OCI-LY1 (cell line): Measurements from ENCODE around the gene OR4D1.

Source experiments
- H2AFZ ChIP-seq: fragments of 200-600 bp; sonication (generic), shearing (Covaris generic); 2 replicates; pipeline ENCODE4 v1.6.0; 2014; ENCODE audit warnings: antibody characterized with exemption, mild to moderate bottlenecking, low read length
- H3F3A ChIP-seq: fragments of 200-600 bp; sonication (generic), shearing (Covaris generic); 2 replicates; pipeline ENCODE4 v1.6.0; 2014; ENCODE audit warnings: mild to moderate bottlenecking, antibody characterized with exemption, low read length, moderate library complexity; ENCODE audit not compliant: insufficient read depth
- H3K27ac ChIP-seq: fragments of 200-600 bp; sonication (generic); 2 replicates; pipeline ENCODE4 v1.5.1; 2014; ENCODE audit warnings: low read length, mixed run types, mild to moderate bottlenecking, low read depth; ENCODE audit not compliant: poor library complexity, severe bottlenecking
- H3K27me3 ChIP-seq: fragments of 200-600 bp; sonication (generic); 2 replicates; pipeline ENCODE4 v1.6.0; 2014; ENCODE audit warnings: antibody characterized with exemption, mild to moderate bottlenecking, low read length, moderate library complexity; ENCODE audit not compliant: insufficient read depth
- H3K36me3 ChIP-seq: fragments of 200-600 bp; sonication (generic); 2 replicates; pipeline ENCODE4 v1.6.1; 2014; ENCODE audit warnings: mild to moderate bottlenecking, antibody characterized with exemption, low read length, moderate library complexity, mixed read lengths; ENCODE audit not compliant: insufficient read depth
- H3K4me1 ChIP-seq: fragments of 200-600 bp; sonication (generic); 2 replicates; pipeline ENCODE4 v1.5.1; 2014; ENCODE audit warnings: mild to moderate bottlenecking, low read length, moderate library complexity; ENCODE audit not compliant: insufficient read depth, severe bottlenecking
- H3K4me2 ChIP-seq: fragments of 200-600 bp; sonication (generic), shearing (Covaris generic); 2 replicates; pipeline ENCODE4 v1.6.1; 2014; ENCODE audit warnings: low read length
- H3K4me3 ChIP-seq: fragments of 200-600 bp; sonication (generic); 2 replicates; pipeline ENCODE4 v1.5.1; 2014; ENCODE audit warnings: low read length, low read depth, mild to moderate bottlenecking, mixed read lengths; ENCODE audit not compliant: poor library complexity, severe bottlenecking
- H3K79me2 ChIP-seq: fragments of 200-600 bp; shearing (Covaris generic); 2 replicates; pipeline ENCODE4 v1.6.1; 2016; ENCODE audit warnings: mixed run types, low read length, mixed read lengths; ENCODE audit not compliant: insufficient read depth
- H3K9ac ChIP-seq: fragments of 200-600 bp; sonication (generic), shearing (Covaris generic); 2 replicates; pipeline ENCODE4 v1.6.1; 2014; ENCODE audit warnings: mild to moderate bottlenecking, low read length, mixed read lengths
- H3K9me2 ChIP-seq: fragments of 200-600 bp; sonication (generic), shearing (Covaris generic); 2 replicates; pipeline ENCODE4 v1.6.1; 2014; ENCODE audit warnings: low read depth, mild to moderate bottlenecking, low read length, mixed read lengths
- H3K9me3 ChIP-seq: fragments of 200-600 bp; shearing (Covaris generic); 2 replicates; pipeline ENCODE4 v1.6.1; 2014; ENCODE audit warnings: low read length, mixed read lengths
- H4K20me1 ChIP-seq: fragments of 200-600 bp; sonication (generic), shearing (Covaris generic); 2 replicates; pipeline ENCODE4 v1.6.0; 2016; ENCODE audit warnings: mild to moderate bottlenecking, low read length; ENCODE audit not compliant: insufficient read depth
- EZH2 ChIP-seq: fragments of 200-600 bp; sonication (generic), shearing (Covaris generic); IDR thresholded peaks from 2 replicates; pipeline ENCODE4 v1.8.0; 2017; ENCODE audit warnings: borderline replicate concordance, mixed run types, mild to moderate bottlenecking, antibody characterized with exemption, low read length, moderate library complexity, mixed read lengths
- TF ChIP-seq, protein P1 (sequence below): fragments of 200-600 bp; sonication (generic), shearing (Covaris generic); IDR thresholded peaks from 2 replicates; pipeline ENCODE4 v1.5.1; 2017; ENCODE audit warnings: mild to moderate bottlenecking, antibody characterized with exemption, low read length, moderate library complexity, mixed read lengths

OR4D1 gene

DNA sequence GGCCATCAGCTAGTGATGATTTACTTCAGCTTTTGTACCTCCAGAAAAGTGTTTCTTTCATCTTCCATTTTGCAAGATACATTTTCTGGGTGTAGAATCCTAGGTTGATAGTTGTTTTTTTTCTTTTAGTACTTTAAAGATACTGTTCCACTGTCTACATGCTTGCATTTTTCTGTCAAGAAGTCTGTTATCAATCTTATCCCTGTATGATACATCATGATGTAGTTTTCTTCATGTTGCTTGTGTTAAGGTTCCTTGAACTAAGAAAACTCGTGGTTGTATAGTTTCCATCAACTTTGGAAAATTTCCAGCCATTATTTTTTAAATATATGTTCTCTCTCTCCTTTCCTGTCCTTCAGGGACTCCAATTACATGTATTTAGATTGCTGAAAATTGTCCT, 40.9 kb upstream of the OR4D1 start:
- H3K4me2 ChIP-seq = no peak overlapping the region
- no peaks in the 10 kb centered on the region for H3K9me2 ChIP-seq
- no peaks in the 10 kb centered on the region for H3K36me3 ChIP-seq
- no peaks in the 10 kb centered on the region for H3K4me1 ChIP-seq
- H3K27ac ChIP-seq = no peak overlapping the region
- H3K4me3 ChIP-seq = no peak overlapping the region
- no peak for TF ChIP-seq EZH2
- TF ChIP-seq, protein P1, sequence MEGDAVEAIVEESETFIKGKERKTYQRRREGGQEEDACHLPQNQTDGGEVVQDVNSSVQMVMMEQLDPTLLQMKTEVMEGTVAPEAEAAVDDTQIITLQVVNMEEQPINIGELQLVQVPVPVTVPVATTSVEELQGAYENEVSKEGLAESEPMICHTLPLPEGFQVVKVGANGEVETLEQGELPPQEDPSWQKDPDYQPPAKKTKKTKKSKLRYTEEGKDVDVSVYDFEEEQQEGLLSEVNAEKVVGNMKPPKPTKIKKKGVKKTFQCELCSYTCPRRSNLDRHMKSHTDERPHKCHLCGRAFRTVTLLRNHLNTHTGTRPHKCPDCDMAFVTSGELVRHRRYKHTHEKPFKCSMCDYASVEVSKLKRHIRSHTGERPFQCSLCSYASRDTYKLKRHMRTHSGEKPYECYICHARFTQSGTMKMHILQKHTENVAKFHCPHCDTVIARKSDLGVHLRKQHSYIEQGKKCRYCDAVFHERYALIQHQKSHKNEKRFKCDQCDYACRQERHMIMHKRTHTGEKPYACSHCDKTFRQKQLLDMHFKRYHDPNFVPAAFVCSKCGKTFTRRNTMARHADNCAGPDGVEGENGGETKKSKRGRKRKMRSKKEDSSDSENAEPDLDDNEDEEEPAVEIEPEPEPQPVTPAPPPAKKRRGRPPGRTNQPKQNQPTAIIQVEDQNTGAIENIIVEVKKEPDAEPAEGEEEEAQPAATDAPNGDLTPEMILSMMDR = no peak
- H2AFZ ChIP-seq = no peak overlapping the region
- H3K27me3 ChIP-seq = peaks cover 4% of the 10 kb centered on the region; the same call in 1 of the 2 replicates
- H3K9me3 ChIP-seq = peaks cover 3% of the 10 kb centered on the region; the same call in 1 of the 2 replicates
- H4K20me1 ChIP-seq = no peaks in the 10 kb centered on the region
- H3K79me2 ChIP-seq = no peaks in the 10 kb centered on the region
- H3F3A ChIP-seq = no peaks in the 10 kb centered on the region; the same call in 1 of the 2 replicates
- H3K9ac ChIP-seq = no peak overlapping the region

DNA sequence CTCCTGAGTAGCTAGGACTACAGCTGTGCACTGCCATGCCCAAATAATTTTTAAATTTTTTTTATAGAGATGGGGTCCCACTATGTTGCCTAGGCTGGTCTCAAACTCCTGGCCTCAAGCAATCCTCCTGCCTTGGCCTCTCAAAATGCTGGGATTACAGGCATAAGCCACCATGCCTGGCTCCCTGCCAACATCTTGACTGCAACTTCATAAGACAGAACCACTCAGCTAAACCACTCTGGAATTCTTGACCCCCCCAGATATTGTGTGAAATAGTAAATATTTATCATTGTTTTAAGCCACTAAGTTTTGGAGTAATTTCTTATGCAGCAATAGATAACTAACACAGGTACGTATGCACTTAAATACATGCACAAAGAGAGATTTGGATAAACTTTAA, 39.0 kb upstream of the OR4D1 start:
- Histone ChIP-seq H3F3A (no peaks in the 10 kb centered on the region), H3K79me2 (no peaks in the 10 kb centered on the region), H3K9me2 (no peaks in the 10 kb centered on the region), H3K4me1 (no peaks in the 10 kb centered on the region), H3K27me3 (peaks cover 8% of the 10 kb centered on the region), H2AFZ (no peak overlapping the region), H4K20me1 (no peaks in the 10 kb centered on the region), H3K9me3 (peaks cover 3% of the 10 kb centered on the region; the same call in 1 of the 2 replicates), H3K4me2 (no peak overlapping the region), H3K9ac (no peak overlapping the region), H3K27ac (no peak overlapping the region), H3K4me3 (no peak overlapping the region), H3K36me3 (no peaks in the 10 kb centered on the region)
- TF ChIP-seq, protein P1 = no peak
- no peak for TF ChIP-seq EZH2

DNA sequence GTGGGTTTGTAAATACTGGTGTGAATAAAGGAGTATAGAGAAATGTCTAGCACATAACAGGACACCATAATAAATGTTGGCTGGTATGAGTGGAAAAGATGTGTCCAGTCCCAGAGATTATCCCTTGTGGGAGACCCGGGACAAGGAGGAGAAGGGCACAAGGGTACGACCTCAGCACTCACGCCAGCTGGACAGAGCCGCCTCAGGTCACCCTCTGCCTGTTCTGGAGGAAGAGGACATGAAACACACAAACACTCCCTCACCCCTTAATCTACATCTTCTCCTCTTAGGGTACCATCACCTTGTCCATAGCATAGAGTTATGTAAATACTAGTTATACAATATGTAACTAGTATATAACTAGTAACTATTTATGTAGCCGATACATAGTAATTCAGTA, 38.2 kb upstream of the OR4D1 start:
- Histone ChIP-seq H4K20me1 (no peaks in the 10 kb centered on the region), H3K4me3 (no peak overlapping the region), H3K4me2 (no peak overlapping the region), H2AFZ (no peak overlapping the region), H3K36me3 (no peaks in the 10 kb centered on the region), H3K27me3 (peaks cover 8% of the 10 kb centered on the region), H3K9me2 (no peaks in the 10 kb centered on the region), H3K9me3 (peaks cover 3% of the 10 kb centered on the region; the same call in 1 of the 2 replicates), H3K79me2 (no peaks in the 10 kb centered on the region), H3K4me1 (no peaks in the 10 kb centered on the region), H3K27ac (no peak overlapping the region), H3F3A (no peaks in the 10 kb centered on the region), H3K9ac (no peak overlapping the region)
- TF ChIP-seq, protein P1 = no peak
- no peak for TF ChIP-seq EZH2
